ENCODE measurements around the gene SKIC3.

Gene SKIC3

GRCh38 chr5:95583992-95584391 is 29.2 kb upstream of the SKIC3 start:
- TF ChIP-seq, protein P1, sequence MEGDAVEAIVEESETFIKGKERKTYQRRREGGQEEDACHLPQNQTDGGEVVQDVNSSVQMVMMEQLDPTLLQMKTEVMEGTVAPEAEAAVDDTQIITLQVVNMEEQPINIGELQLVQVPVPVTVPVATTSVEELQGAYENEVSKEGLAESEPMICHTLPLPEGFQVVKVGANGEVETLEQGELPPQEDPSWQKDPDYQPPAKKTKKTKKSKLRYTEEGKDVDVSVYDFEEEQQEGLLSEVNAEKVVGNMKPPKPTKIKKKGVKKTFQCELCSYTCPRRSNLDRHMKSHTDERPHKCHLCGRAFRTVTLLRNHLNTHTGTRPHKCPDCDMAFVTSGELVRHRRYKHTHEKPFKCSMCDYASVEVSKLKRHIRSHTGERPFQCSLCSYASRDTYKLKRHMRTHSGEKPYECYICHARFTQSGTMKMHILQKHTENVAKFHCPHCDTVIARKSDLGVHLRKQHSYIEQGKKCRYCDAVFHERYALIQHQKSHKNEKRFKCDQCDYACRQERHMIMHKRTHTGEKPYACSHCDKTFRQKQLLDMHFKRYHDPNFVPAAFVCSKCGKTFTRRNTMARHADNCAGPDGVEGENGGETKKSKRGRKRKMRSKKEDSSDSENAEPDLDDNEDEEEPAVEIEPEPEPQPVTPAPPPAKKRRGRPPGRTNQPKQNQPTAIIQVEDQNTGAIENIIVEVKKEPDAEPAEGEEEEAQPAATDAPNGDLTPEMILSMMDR (IDR thresholded peaks at IDR 0.05; ENCODE audit: borderline replicate concordance, insufficient read depth, low read depth, low read length) = no peak
- no peak overlapping the region for H3K4me3 ChIP-seq (ENCODE audit: low read depth, low read length)

DNA sequence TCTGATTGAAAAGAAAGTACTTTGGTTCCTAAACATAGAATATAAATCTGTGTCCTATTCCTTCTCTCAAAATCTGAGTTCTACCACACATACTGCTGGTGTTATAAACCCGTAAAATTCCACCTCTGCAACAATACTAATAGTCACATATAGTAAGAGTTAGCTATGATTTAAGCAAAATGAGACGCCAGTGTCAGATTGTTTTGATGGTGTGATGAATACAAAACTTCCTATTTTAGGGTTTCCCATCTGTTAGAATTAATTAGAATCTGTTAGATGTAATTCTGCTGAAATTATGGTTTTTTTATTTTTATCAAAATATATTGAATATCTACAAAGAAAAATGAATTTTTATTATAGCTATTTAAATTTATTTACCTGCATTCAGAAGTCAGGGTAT is 26.8 kb upstream of the SKIC3 start:
- TF ChIP-seq, protein P1 (IDR thresholded peaks at IDR 0.05; ENCODE audit: borderline replicate concordance, insufficient read depth, low read depth, low read length) = no peak
- H3K4me3 ChIP-seq (ENCODE audit: low read depth, low read length) = no peak overlapping the region

DNA sequence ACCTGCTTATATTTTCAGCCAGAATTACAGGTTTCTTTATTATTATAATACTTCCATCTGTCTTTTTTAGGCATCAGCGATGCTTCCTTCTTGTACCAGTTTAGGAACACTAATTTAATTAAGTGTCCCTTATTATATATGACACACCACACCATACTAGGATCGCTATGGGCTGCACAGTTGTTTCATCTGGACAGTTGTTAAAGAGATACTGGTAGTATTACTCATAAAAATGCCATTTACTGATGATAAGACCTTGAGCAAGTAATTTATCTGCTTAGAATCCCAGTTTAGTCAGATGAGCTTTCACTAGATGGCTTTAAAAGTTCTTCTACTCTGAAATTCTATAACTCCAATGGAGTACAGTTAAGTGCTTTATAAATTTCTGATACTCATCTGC is 17.2 kb upstream of the SKIC3 start:
- no peak overlapping the region for H3K4me3 ChIP-seq (ENCODE audit: low read depth, low read length)
- TF ChIP-seq, protein P1 (IDR thresholded peaks at IDR 0.05; ENCODE audit: borderline replicate concordance, insufficient read depth, low read depth, low read length) = no peak

- TF ChIP-seq, protein P1 (IDR thresholded peaks at IDR 0.05; ENCODE audit: borderline replicate concordance, insufficient read depth, low read depth, low read length) = no peak
Observed at GRCh38 chr5:95565280-95565920, 10.6 kb upstream of the SKIC3 start.

DNA sequence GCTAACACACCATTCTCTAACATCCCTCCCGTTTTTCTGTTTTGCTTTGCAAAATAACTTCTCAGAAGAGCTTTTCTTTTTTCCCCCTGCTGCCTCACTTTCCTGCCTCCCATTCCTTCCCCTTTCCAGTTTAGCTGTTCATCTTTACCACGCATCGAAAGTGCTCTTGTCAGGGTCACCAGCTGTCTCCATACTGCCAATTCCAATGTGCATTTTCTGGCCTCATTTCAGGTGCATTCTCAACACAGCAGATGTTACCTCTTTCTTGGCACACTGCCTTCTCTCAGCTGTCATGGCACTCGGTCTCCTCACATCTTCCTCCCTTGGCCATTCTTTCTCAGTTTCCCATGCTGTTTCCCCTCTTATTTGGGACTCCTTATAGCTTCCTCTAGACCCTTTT is 9.7 kb upstream of the SKIC3 start:
- TF ChIP-seq, protein P1 (IDR thresholded peaks at IDR 0.05; ENCODE audit: borderline replicate concordance, insufficient read depth, low read depth, low read length) = no peak
- H3K4me3 ChIP-seq (ENCODE audit: low read depth, low read length) = no peak overlapping the region

More at GRCh38 chr5:95565280-95565920, 10.6 kb upstream of the SKIC3 start:
- no peak overlapping the region for H3K4me3 ChIP-seq (ENCODE audit: low read depth, low read length)

GRCh38 chr5:95563367-95563766 is 8.6 kb upstream of the SKIC3 start:
- H3K4me3 ChIP-seq (ENCODE audit: low read depth, low read length) = no peak overlapping the region
- TF ChIP-seq, protein P1 (IDR thresholded peaks at IDR 0.05; ENCODE audit: borderline replicate concordance, insufficient read depth, low read depth, low read length) = no peak

GRCh38 chr5:95562282-95562681 is 7.5 kb upstream of the SKIC3 start:
- no peak overlapping the region for H3K4me3 ChIP-seq (ENCODE audit: low read depth, low read length)
- TF ChIP-seq, protein P1 (IDR thresholded peaks at IDR 0.05; ENCODE audit: borderline replicate concordance, insufficient read depth, low read depth, low read length) = no peak
